HCT116 (cell line): Measurements from ENCODE around the gene SMPDL3B. TPM values are rescaled to one million over a fixed set of nuclear protein-coding genes. Genes with fewer than 3 reads are reported as not detected.

Source experiments
- ATAC-seq: fragments of 200-7000 bp; cut with Tn5 transposase; 2 replicates; pipeline ENCODE4 v1.9.1; 2020; ENCODE audit warnings: mild to moderate bottlenecking, moderate library complexity
- BruUV-seq: library from RNA; stranded (reverse); fragments of 400-500 nt; replicated peaks from 2 replicates; lab custom pipeline; 2021; lab: Mats Ljungman, UMichigan
- CTCF ChIA-PET: fragments of 300-600 bp; sonication (Branson Sonifier 250); formaldehyde crosslinking; loops from one replicate; lab custom pipeline; 2021; ENCODE audit warnings: antibody characterized with exemption; lab: Charles Lee
- POLR2A ChIA-PET: fragments of 300-600, 350-600 bp; sonication (Branson Sonifier 250); formaldehyde crosslinking; loops from one replicate; lab custom pipeline; 2021; ENCODE audit warnings: antibody characterized with exemption; lab: Charles Lee
- RAD21 ChIA-PET, 2 experiments: fragments of 300-600 bp; sonication (Branson Sonifier 250); formaldehyde crosslinking; loops; one replicate each; lab custom pipeline; 2023; ENCODE audit warnings: low total read pairs in 2 of 2; ENCODE audit not compliant: uncharacterized antibody in 2 of 2, unreplicated experiment in 2 of 2, low non-redundant PET in 1 of 2; lab: Charles Lee
- DNase-seq: peaks from one replicate; pipeline ENCODE4 v3.0.0-alpha.2; 2010; ENCODE audit warnings: low read depth, low spot score
- H2AFZ ChIP-seq: fragments of 200-600 bp; shearing (Covaris generic), sonication (generic); 2 replicates; pipeline ENCODE4 v1.6.1; 2017; ENCODE audit warnings: low read depth, mixed run types, mixed read lengths, antibody characterized with exemption, low read length; ENCODE audit not compliant: poor library complexity, severe bottlenecking
- H3K27ac ChIP-seq: 2 replicates; pipeline ENCODE4 v1.5.1; 2012; ENCODE audit warnings: low read depth, low read length
- H3K27me3 ChIP-seq: fragments of 200-600 bp; sonication (generic); 2 replicates; pipeline ENCODE4 v1.6.1; 2016; ENCODE audit warnings: mixed run types, low read length, mixed read lengths; ENCODE audit not compliant: insufficient read depth
- H3K36me3 ChIP-seq, 2 experiments: fragments of 200-500 bp in 1 of 2; fragments of 200-600 bp in 1 of 2; sonication (Bioruptor generic) in 1 of 2; sonication (generic) in 1 of 2; 2 replicates each; pipeline versions ENCODE4 v1.5.1 to v1.6.1; 2014 to 2016; ENCODE audit warnings: low read length in 2 of 2, inconsistent platforms in 1 of 2, mixed read lengths in 1 of 2, mixed run types in 1 of 2; ENCODE audit not compliant: insufficient read depth in 2 of 2, control insufficient read depth in 1 of 2
- H3K4me1 ChIP-seq, 2 experiments: fragments of 200-600 bp in 1 of 2; sonication (generic) in 1 of 2; 2 replicates each; pipeline versions ENCODE4 v1.5.1 to v1.6.1; 2012 to 2017; ENCODE audit warnings: low read length in 2 of 2, inconsistent platforms in 1 of 2, mild to moderate bottlenecking in 1 of 2, mixed read lengths in 1 of 2, mixed run types in 1 of 2, moderate library complexity in 1 of 2; ENCODE audit not compliant: insufficient read depth in 2 of 2, control insufficient read depth in 1 of 2
- H3K4me2 ChIP-seq: fragments of 200-600 bp; sonication (generic); 2 replicates; pipeline ENCODE4 v1.6.1; 2017; ENCODE audit warnings: mixed run types, low read length, mixed read lengths
- H3K4me3 ChIP-seq, 2 experiments: fragments of 200-600 bp in 1 of 2; sonication (generic) in 1 of 2; replicated peaks in 1 of 2; 2 replicates each; pipeline ENCODE4 v1.5.1; 2011 to 2016; ENCODE audit warnings: low read length in 2 of 2, control low read depth in 1 of 2, low read depth in 1 of 2, mild to moderate bottlenecking in 1 of 2, mixed read lengths in 1 of 2, mixed run types in 1 of 2
- H3K79me2 ChIP-seq: fragments of 200-600 bp; sonication (generic); 2 replicates; pipeline ENCODE4 v1.6.1; 2017; ENCODE audit warnings: mild to moderate bottlenecking, mixed run types, low read length, moderate library complexity, mixed read lengths; ENCODE audit not compliant: insufficient read depth
- H3K9ac ChIP-seq: fragments of 200-600 bp; sonication (generic); 2 replicates; pipeline ENCODE4 v1.6.1; 2016; ENCODE audit warnings: low read length, mixed read lengths
- H3K9me2 ChIP-seq: fragments of 200-600 bp; sonication (generic), shearing (Covaris generic); 2 replicates; pipeline ENCODE4 v1.6.1; 2017; ENCODE audit warnings: mixed run types, mild to moderate bottlenecking, moderate library complexity; ENCODE audit not compliant: insufficient read depth
- H3K9me3 ChIP-seq, 2 experiments: fragments of 200-500 bp in 1 of 2; fragments of 200-600 bp in 1 of 2; sonication (Bioruptor generic) in 1 of 2; sonication (generic) in 1 of 2; 2 replicates each; pipeline ENCODE4 v1.6.1; 2014 to 2017; ENCODE audit warnings: low read length in 2 of 2, mixed read lengths in 2 of 2, inconsistent platforms in 1 of 2, low read depth in 1 of 2, mild to moderate bottlenecking in 1 of 2, mixed run types in 1 of 2, moderate library complexity in 1 of 2; ENCODE audit not compliant: control insufficient read depth in 1 of 2, insufficient read depth in 1 of 2
- H4K20me1 ChIP-seq: fragments of 200-600 bp; sonication (generic), shearing (Covaris generic); 2 replicates; pipeline ENCODE4 v1.6.1; 2017; ENCODE audit warnings: mixed run types, mild to moderate bottlenecking, moderate library complexity; ENCODE audit not compliant: insufficient read depth
- CEBPB ChIP-seq: IDR thresholded peaks from 2 replicates; pipeline ENCODE4 v1.6.1; 2012; ENCODE audit warnings: low read depth
- EGR1 ChIP-seq: IDR thresholded peaks from 2 replicates; pipeline ENCODE4 v1.6.1; 2012; ENCODE audit warnings: low read depth
- EZH2 ChIP-seq: fragments of 200-600 bp; sonication (generic); IDR thresholded peaks from 2 replicates; pipeline ENCODE4 v1.6.1; 2017; ENCODE audit warnings: antibody characterized with exemption, mixed run types
- EZH2phosphoT487 ChIP-seq: fragments of 200-600 bp; IDR thresholded peaks from 2 replicates; pipeline ENCODE4 v1.6.1; 2018; ENCODE audit warnings: antibody characterized with exemption, borderline replicate concordance
- FOSL1 ChIP-seq: IDR thresholded peaks from 2 replicates; pipeline ENCODE4 v1.6.1; 2012; ENCODE audit warnings: low read depth
- JUND ChIP-seq: IDR thresholded peaks from 2 replicates; pipeline ENCODE4 v1.6.1; 2012
- POLR2A ChIP-seq: IDR thresholded peaks from 2 replicates; pipeline ENCODE4 v1.7.0; 2011; ENCODE audit warnings: borderline replicate concordance; ENCODE audit not compliant: insufficient read depth, insufficient read length; ENCODE audit errors: extremely low read depth
- RAD21 ChIP-seq: IDR thresholded peaks from 2 replicates; pipeline ENCODE4 v1.6.1; 2012; ENCODE audit warnings: low read depth, mild to moderate bottlenecking
- SIN3A ChIP-seq: IDR thresholded peaks from 2 replicates; pipeline ENCODE4 v1.6.1; 2012; ENCODE audit warnings: low read depth
- SP1 ChIP-seq: IDR thresholded peaks from 2 replicates; pipeline ENCODE4 v1.6.1; 2012; ENCODE audit warnings: low read depth
- TCF7L2 ChIP-seq: IDR thresholded peaks from 2 replicates; pipeline ENCODE4 v1.7.0; 2011; ENCODE audit warnings: borderline replicate concordance, inconsistent platforms; ENCODE audit not compliant: insufficient read depth, insufficient read length; ENCODE audit errors: extremely low read depth
- YY1 ChIP-seq: IDR thresholded peaks from 2 replicates; pipeline ENCODE4 v1.6.1; 2011; ENCODE audit warnings: low read length, low read depth, moderate library complexity, mild to moderate bottlenecking; ENCODE audit not compliant: insufficient replicate concordance; ENCODE audit errors: extremely low read depth
- ZFX ChIP-seq: fragments of 450-650 bp; IDR thresholded peaks from 2 replicates; pipeline ENCODE4 v1.6.1; 2017
- ZNF274 ChIP-seq: fragments of 200-500 bp; sonication (Bioruptor generic); IDR thresholded peaks from 2 replicates; pipeline ENCODE4 v1.6.1; 2014; ENCODE audit warnings: mild to moderate bottlenecking, low read depth, low read length, inconsistent platforms
- intact Hi-C: fragments of 100-400 bp; cut with micrococcal nuclease; formaldehyde crosslinking; loops from 2 replicates; pipeline ENCODE4 v1.10.0; 2022
- total RNA-seq: library from RNA; stranded (reverse); gene quantifications from one replicate; pipeline ENCODE4 v1.2.1, GENCODE V29; 2021; ENCODE audit not compliant: unreplicated experiment
- TF ChIP-seq, protein P1 (sequence below): IDR thresholded peaks from 2 replicates; pipeline ENCODE4 v1.6.1; 2012; ENCODE audit warnings: low read depth
- TF ChIP-seq, protein P2 (sequence below): IDR thresholded peaks from 2 replicates; pipeline ENCODE4 v1.6.1; 2012
- TF ChIP-seq, protein P3 (sequence below): IDR thresholded peaks from 2 replicates; pipeline ENCODE4 v1.6.1; 2012
- TF ChIP-seq, protein P4 (sequence below): IDR thresholded peaks from 2 replicates; pipeline ENCODE4 v1.6.1; 2011; ENCODE audit warnings: mild to moderate bottlenecking, low read length, moderate library complexity; ENCODE audit not compliant: insufficient replicate concordance; ENCODE audit errors: extremely low read depth

Gene SMPDL3B
- total RNA-seq, 1 experiment from 2014 or later = 16.4 TPM

DNA sequence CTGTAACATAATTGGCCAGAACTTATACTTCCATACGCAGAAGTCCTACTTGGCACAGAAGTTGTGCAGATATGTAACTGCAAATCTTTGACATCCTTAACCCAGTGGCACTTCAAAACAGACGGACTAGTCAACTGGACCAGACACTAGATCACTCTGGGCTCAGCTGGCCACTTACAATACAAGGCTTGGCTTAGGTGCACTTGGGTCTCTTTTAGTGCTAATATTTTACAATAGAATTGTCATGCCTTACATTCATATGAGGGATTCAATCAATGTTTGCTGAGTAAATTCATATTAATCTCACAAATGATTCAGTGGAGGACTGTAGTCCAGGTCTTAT, 45.0 kb downstream of the SMPDL3B start (continued):
- TF ChIP-seq, protein P1, sequence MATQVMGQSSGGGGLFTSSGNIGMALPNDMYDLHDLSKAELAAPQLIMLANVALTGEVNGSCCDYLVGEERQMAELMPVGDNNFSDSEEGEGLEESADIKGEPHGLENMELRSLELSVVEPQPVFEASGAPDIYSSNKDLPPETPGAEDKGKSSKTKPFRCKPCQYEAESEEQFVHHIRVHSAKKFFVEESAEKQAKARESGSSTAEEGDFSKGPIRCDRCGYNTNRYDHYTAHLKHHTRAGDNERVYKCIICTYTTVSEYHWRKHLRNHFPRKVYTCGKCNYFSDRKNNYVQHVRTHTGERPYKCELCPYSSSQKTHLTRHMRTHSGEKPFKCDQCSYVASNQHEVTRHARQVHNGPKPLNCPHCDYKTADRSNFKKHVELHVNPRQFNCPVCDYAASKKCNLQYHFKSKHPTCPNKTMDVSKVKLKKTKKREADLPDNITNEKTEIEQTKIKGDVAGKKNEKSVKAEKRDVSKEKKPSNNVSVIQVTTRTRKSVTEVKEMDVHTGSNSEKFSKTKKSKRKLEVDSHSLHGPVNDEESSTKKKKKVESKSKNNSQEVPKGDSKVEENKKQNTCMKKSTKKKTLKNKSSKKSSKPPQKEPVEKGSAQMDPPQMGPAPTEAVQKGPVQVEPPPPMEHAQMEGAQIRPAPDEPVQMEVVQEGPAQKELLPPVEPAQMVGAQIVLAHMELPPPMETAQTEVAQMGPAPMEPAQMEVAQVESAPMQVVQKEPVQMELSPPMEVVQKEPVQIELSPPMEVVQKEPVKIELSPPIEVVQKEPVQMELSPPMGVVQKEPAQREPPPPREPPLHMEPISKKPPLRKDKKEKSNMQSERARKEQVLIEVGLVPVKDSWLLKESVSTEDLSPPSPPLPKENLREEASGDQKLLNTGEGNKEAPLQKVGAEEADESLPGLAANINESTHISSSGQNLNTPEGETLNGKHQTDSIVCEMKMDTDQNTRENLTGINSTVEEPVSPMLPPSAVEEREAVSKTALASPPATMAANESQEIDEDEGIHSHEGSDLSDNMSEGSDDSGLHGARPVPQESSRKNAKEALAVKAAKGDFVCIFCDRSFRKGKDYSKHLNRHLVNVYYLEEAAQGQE = no peak
- TF ChIP-seq TCF7L2 (no peak), JUND (no peak), ZFX (no peak), YY1 (no peak), EGR1 (no peak)

DNA sequence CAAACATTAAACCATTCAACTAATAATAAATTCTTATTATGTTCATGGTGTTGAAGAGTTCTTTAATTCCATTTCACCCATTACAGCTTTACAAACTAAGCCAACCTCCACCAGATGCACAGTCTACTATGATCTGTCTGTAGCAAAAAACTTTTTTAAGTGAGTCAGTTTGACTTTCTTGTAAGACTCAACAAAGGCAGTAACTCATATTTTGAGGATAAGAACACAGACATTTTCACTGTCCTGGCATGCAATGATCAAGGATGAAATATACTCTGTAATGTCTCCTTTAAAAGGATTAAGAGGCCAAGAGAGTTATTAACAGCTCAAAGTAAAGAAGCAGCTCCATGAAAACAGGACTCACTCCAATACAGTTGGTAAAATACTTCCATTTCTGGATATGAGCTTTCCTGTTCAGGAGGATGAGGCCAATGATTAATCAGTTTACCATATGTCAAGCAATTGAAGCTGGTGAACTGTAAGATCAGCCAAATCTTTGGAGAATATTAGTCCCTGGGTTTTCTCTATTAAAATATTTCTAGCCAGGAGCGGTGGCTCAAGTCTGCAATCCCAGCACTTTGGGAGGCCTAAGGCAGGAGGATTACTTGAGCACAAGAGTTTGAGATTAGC, 45.5 kb downstream of the SMPDL3B start:
- Histone ChIP-seq H3K27me3 (no peaks in the 10 kb centered on the region), H2AFZ (no peak overlapping the region), H4K20me1 (no peaks in the 10 kb centered on the region; the same call in 1 of the 2 replicates), H3K9ac (no peak overlapping the region), H3K4me3 (no peak overlapping the region), H3K27ac (no peak overlapping the region), H3K4me1 (no peaks in the 10 kb centered on the region), H3K4me2 (no peak overlapping the region), H3K9me3 (no peaks in the 10 kb centered on the region), H3K79me2 (no peaks in the 10 kb centered on the region), H3K9me2 (no peaks in the 10 kb centered on the region), H3K36me3 (peaks cover 0 to 2% of the 10 kb centered on the region in 2 experiments; a peak in 1 of 4 replicates)
- DNase-seq (no peak), ATAC-seq (no peak)
- POLR2A ChIA-PET = no interaction called here
- CTCF ChIA-PET = interaction anchor here (0.5 to 1.9 kb wide), 4 partner anchors 32 to 122 kb away, joined by 3 to 12 read pairs (median 6); no protein-coding TSS in a partner anchor
- no TSS peak for BruUV-seq
- intact Hi-C loops = no loop called here
- RAD21 ChIA-PET = interaction anchor here in 1 of 2 experiments (0.6 kb wide), 1 partner anchor 9 kb away, joined by 3 read pairs; no protein-coding TSS in a partner anchor
- TF ChIP-seq, protein P2, sequence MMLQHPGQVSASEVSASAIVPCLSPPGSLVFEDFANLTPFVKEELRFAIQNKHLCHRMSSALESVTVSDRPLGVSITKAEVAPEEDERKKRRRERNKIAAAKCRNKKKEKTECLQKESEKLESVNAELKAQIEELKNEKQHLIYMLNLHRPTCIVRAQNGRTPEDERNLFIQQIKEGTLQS = no peak
- no peak for TF ChIP-seq EZH2
- TF ChIP-seq, protein P3, sequence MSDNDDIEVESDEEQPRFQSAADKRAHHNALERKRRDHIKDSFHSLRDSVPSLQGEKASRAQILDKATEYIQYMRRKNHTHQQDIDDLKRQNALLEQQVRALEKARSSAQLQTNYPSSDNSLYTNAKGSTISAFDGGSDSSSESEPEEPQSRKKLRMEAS = no peak
- TF ChIP-seq RAD21 = no peak
- TF ChIP-seq ZNF274 = no peak
- TF ChIP-seq SP1 = no peak
- TF ChIP-seq FOSL1 = no peak
- TF ChIP-seq ZFX = no peak
- no peak for TF ChIP-seq CEBPB
- TF ChIP-seq EZH2phosphoT487 = no peak
- TF ChIP-seq POLR2A = no peak
- TF ChIP-seq SIN3A = no peak
- TF ChIP-seq JUND = no peak
- TF ChIP-seq, protein P4, sequence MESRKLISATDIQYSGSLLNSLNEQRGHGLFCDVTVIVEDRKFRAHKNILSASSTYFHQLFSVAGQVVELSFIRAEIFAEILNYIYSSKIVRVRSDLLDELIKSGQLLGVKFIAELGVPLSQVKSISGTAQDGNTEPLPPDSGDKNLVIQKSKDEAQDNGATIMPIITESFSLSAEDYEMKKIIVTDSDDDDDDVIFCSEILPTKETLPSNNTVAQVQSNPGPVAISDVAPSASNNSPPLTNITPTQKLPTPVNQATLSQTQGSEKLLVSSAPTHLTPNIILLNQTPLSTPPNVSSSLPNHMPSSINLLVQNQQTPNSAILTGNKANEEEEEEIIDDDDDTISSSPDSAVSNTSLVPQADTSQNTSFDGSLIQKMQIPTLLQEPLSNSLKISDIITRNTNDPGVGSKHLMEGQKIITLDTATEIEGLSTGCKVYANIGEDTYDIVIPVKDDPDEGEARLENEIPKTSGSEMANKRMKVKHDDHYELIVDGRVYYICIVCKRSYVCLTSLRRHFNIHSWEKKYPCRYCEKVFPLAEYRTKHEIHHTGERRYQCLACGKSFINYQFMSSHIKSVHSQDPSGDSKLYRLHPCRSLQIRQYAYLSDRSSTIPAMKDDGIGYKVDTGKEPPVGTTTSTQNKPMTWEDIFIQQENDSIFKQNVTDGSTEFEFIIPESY = no peak
